Endothelial cell (in vitro differentiated cells): ENCODE measurements around the gene CTNNAL1. TPM values are rescaled to one million over a fixed set of nuclear protein-coding genes. Genes with fewer than 3 reads are reported as not detected.

Experiments
- DNase-seq: peaks from one replicate; pipeline ENCODE4 v3.0.0; 2021; ENCODE audit warnings: low spot score
- H3K27ac Mint-ChIP-seq: one replicate; pipeline ENCODE4 v1.8.0; 2021; ENCODE audit warnings: mixed read lengths, inconsistent platforms; ENCODE audit not compliant: unreplicated experiment
- H3K27me3 Mint-ChIP-seq: one replicate; pipeline ENCODE4 v1.8.0; 2021; ENCODE audit warnings: mild to moderate bottlenecking, moderate library complexity, mixed read lengths, inconsistent platforms; ENCODE audit not compliant: unreplicated experiment
- H3K36me3 Mint-ChIP-seq: one replicate; pipeline ENCODE4 v1.8.0; 2021; ENCODE audit warnings: mild to moderate bottlenecking, low read depth, mixed read lengths, inconsistent platforms; ENCODE audit not compliant: unreplicated experiment
- H3K4me1 Mint-ChIP-seq: one replicate; pipeline ENCODE4 v1.8.0; 2021; ENCODE audit warnings: mild to moderate bottlenecking, mixed read lengths, inconsistent platforms; ENCODE audit not compliant: unreplicated experiment
- H3K4me3 Mint-ChIP-seq: one replicate; pipeline ENCODE4 v1.8.0; 2021; ENCODE audit warnings: mild to moderate bottlenecking, mixed read lengths, inconsistent platforms; ENCODE audit not compliant: unreplicated experiment
- H3K9me3 Mint-ChIP-seq: one replicate; pipeline ENCODE4 v1.8.0; 2021; ENCODE audit warnings: mixed read lengths, inconsistent platforms; ENCODE audit not compliant: unreplicated experiment
- total RNA-seq: library from RNA; stranded (reverse); fragmentation: NEBNext Ultra II Directional; extraction: Animal tissue kit (Norgen Biotek cat#: 25700); gene quantifications from one replicate; pipeline ENCODE4 v1.2.1, GENCODE V29; 2021; ENCODE audit not compliant: unreplicated experiment
- TF ChIP-seq, protein P1 (sequence below): fragments of 200-600 bp; sonication (generic); IDR thresholded peaks from one replicate; pipeline ENCODE4 v1.5.0; 2021; ENCODE audit warnings: antibody characterized with exemption; ENCODE audit not compliant: unreplicated experiment

Gene CTNNAL1
- total RNA-seq, 1 donor from 2014 or later, result 31.2 TPM

DNA sequence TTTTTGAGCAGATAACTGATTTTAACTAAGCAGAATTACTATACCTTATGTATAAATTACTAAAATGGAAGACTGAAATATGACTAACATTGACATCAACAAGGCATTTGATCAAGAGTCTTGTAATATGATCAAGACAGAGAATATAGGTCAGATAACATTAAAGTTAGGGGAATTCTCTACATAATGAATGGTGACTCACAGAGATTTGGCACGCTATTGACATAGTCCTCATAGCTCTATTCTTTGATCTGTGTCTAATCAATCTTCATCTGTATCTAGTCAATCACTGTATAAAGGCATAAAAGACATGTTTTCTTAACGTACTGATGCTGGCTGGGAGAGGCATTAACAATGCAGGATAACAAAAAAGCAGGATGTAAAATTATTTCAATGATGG lies 61.7 kb downstream of the CTNNAL1 start:
- Mint-ChIP-seq H3K27me3 (peaks cover 1% of the 10 kb centered on the region), H3K4me3 (no peak overlapping the region)
- TF ChIP-seq, protein P1, sequence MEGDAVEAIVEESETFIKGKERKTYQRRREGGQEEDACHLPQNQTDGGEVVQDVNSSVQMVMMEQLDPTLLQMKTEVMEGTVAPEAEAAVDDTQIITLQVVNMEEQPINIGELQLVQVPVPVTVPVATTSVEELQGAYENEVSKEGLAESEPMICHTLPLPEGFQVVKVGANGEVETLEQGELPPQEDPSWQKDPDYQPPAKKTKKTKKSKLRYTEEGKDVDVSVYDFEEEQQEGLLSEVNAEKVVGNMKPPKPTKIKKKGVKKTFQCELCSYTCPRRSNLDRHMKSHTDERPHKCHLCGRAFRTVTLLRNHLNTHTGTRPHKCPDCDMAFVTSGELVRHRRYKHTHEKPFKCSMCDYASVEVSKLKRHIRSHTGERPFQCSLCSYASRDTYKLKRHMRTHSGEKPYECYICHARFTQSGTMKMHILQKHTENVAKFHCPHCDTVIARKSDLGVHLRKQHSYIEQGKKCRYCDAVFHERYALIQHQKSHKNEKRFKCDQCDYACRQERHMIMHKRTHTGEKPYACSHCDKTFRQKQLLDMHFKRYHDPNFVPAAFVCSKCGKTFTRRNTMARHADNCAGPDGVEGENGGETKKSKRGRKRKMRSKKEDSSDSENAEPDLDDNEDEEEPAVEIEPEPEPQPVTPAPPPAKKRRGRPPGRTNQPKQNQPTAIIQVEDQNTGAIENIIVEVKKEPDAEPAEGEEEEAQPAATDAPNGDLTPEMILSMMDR, result no peak

DNA sequence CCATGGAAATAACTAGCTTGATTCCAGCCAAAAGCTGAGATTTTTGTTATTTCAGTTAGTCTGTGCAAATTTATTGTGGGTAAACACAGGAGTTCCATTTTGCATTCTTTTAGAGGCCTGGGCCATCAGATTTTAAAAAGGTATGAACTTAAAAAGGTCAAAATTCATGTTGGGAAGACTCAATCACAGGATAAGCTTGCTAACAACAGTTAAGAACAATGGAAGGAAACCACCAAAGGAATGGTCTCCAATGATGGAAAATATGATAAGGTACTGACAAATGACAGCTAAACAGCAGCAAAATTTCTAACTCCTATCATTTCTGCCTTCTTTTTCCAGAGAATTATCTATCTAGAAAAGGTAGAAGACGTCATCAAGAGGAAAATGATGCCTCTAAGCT lies 63.1 kb downstream of the CTNNAL1 start:
- peak overlapping the region; percentile 95 for H3K27ac Mint-ChIP-seq
- peaks cover 7% of the 10 kb centered on the region for H3K4me1 Mint-ChIP-seq
- no peaks in the 10 kb centered on the region for H3K9me3 Mint-ChIP-seq
- TF ChIP-seq, protein P1, result no peak
- no peaks in the 10 kb centered on the region for H3K36me3 Mint-ChIP-seq
- H3K4me3 Mint-ChIP-seq, result no peak overlapping the region
- peaks cover 1% of the 10 kb centered on the region for H3K27me3 Mint-ChIP-seq
- no peak for DNase-seq

More for the DNA sequence above, 61.7 kb downstream of the CTNNAL1 start:
- Mint-ChIP-seq H3K27ac (no peak overlapping the region), H3K36me3 (no peaks in the 10 kb centered on the region), H3K4me1 (peaks cover 7% of the 10 kb centered on the region), H3K9me3 (no peaks in the 10 kb centered on the region)
- no peak for DNase-seq

DNA sequence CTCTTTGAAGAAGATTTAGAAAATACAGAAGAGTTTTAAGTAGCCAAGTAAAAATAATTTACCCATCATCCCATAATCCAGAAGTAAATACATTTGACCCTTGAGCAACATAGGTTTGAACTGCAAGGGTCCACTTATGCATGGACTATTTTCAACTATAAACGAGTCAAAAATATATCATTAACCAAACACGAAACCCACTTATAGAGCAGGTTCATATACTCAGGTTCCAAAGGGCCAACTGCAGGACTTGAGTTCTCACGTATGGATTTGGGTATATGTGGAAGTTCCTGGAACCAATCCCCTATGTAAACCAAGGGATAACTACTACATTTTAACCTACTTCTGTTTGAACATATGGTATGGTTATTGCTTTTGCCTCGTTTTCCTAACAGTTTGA lies 73.3 kb downstream of the CTNNAL1 start:
- DNase-seq, result no peak
- no peaks in the 10 kb centered on the region for H3K27me3 Mint-ChIP-seq
- TF ChIP-seq, protein P1, result no peak
- no peak overlapping the region for H3K27ac Mint-ChIP-seq
- no peak overlapping the region for H3K4me3 Mint-ChIP-seq
- peaks cover 2% of the 10 kb centered on the region for H3K4me1 Mint-ChIP-seq
- H3K36me3 Mint-ChIP-seq, result no peaks in the 10 kb centered on the region
- H3K9me3 Mint-ChIP-seq, result no peaks in the 10 kb centered on the region

DNA sequence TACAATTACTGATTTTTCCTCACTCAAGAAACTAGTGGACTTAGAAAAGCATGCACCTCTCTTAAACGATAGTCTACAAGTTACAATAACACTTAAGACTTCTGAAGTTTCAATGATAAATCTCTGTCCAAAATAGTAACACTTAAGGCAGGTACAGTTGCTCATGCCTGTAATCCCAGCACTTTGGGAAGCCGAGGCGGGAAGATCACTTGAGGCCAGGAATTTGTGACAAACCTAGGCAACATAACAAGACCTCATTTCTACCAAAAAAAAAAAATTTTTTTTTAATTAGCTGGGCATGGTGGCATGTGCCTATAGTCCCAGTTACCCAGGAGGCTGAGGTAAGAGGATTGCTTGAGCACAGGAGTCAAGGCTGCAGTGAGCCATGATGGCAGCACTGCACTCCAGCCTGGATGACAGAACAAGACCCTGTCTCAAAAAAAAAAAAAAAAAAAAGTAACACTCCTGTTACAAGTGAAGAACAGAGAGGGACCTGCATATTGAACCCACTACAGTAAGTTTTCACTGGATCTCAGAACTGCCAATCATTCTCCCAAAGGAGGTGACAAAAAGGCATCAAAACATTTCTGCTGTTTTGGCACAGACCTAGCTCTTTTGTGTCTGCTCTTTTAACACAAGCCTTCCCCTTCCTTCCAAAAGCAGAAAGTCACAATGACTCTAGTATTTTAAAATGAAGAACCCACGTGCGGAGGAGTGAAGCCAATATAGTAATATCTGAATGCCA lies 75.6 kb downstream of the CTNNAL1 start:
- no peak overlapping the region for H3K27ac Mint-ChIP-seq

More for the DNA sequence above, 75.6 kb downstream of the CTNNAL1 start:
- peaks cover 11% of the 10 kb centered on the region for H3K4me1 Mint-ChIP-seq
- no peaks in the 10 kb centered on the region for H3K9me3 Mint-ChIP-seq
- H3K27me3 Mint-ChIP-seq, result no peaks in the 10 kb centered on the region
- TF ChIP-seq, protein P1, result no peak
- no peaks in the 10 kb centered on the region for H3K36me3 Mint-ChIP-seq
- no peak for DNase-seq
- no peak overlapping the region for H3K4me3 Mint-ChIP-seq
